KOPT-K1 (cell line): ENCODE measurements around the gene BANK1.

Source experiments
- H3K27ac ChIP-seq: fragments of 200-600 bp; sonication (generic); 2 replicates; pipeline ENCODE4 v1.5.1; 2016; ENCODE audit warnings: antibody characterized with exemption, mild to moderate bottlenecking, low read depth, low read length; ENCODE audit not compliant: poor library complexity, severe bottlenecking
- H3K36me3 ChIP-seq: fragments of 200-600 bp; sonication (generic); 2 replicates; pipeline ENCODE4 v1.5.1; 2017; ENCODE audit warnings: antibody characterized with exemption, mild to moderate bottlenecking, low read length, moderate library complexity; ENCODE audit not compliant: insufficient read depth
- H3K9me3 ChIP-seq: fragments of 200-600 bp; sonication (generic); 2 replicates; pipeline ENCODE4 v1.5.1; 2017; ENCODE audit warnings: antibody characterized with exemption, low read length, mild to moderate bottlenecking; ENCODE audit not compliant: insufficient read depth, poor library complexity, severe bottlenecking

BANK1 gene

GRCh38 chr4:101850698-101851097, 60.2 kb downstream of the BANK1 start:
- H3K36me3 ChIP-seq, result no peaks in the 10 kb centered on the region
- H3K9me3 ChIP-seq, result no peaks in the 10 kb centered on the region
- no peak overlapping the region for H3K27ac ChIP-seq

GRCh38 chr4:101851672-101852071, 61.1 kb downstream of the BANK1 start:
- Histone ChIP-seq H3K9me3 (no peaks in the 10 kb centered on the region), H3K36me3 (no peaks in the 10 kb centered on the region), H3K27ac (no peak overlapping the region)

- Histone ChIP-seq H3K9me3 (no peaks in the 10 kb centered on the region), H3K36me3 (no peaks in the 10 kb centered on the region), H3K27ac (no peak overlapping the region)
Measured at GRCh38 chr4:101853028-101853427, 62.5 kb downstream of the BANK1 start.

- Histone ChIP-seq H3K27ac (no peak overlapping the region), H3K36me3 (no peaks in the 10 kb centered on the region), H3K9me3 (no peaks in the 10 kb centered on the region)
Measured at GRCh38 chr4:101853691-101854090, 63.2 kb downstream of the BANK1 start.

GRCh38 chr4:101855239-101855638, 64.7 kb downstream of the BANK1 start:
- no peaks in the 10 kb centered on the region for H3K36me3 ChIP-seq
- H3K9me3 ChIP-seq, result no peaks in the 10 kb centered on the region
- no peak overlapping the region for H3K27ac ChIP-seq

GRCh38 chr4:101856149-101856548, 65.6 kb downstream of the BANK1 start:
- no peaks in the 10 kb centered on the region for H3K36me3 ChIP-seq
- no peaks in the 10 kb centered on the region for H3K9me3 ChIP-seq

GRCh38 chr4:101857176-101857575, 66.6 kb downstream of the BANK1 start:
- Histone ChIP-seq H3K27ac (no peak overlapping the region), H3K36me3 (no peaks in the 10 kb centered on the region), H3K9me3 (no peaks in the 10 kb centered on the region)

More at GRCh38 chr4:101856149-101856548, 65.6 kb downstream of the BANK1 start:
- H3K27ac ChIP-seq, result no peak overlapping the region

GRCh38 chr4:101858641-101859040, 68.1 kb downstream of the BANK1 start:
- H3K27ac ChIP-seq, result no peak overlapping the region
- no peaks in the 10 kb centered on the region for H3K36me3 ChIP-seq
- no peaks in the 10 kb centered on the region for H3K9me3 ChIP-seq

- Histone ChIP-seq H3K27ac (no peak overlapping the region), H3K9me3 (no peaks in the 10 kb centered on the region), H3K36me3 (no peaks in the 10 kb centered on the region)
Measured at GRCh38 chr4:101862595-101862994, 72.1 kb downstream of the BANK1 start.

GRCh38 chr4:101864660-101865059, 74.1 kb downstream of the BANK1 start:
- Histone ChIP-seq H3K36me3 (no peaks in the 10 kb centered on the region), H3K27ac (no peak overlapping the region), H3K9me3 (no peaks in the 10 kb centered on the region)

GRCh38 chr4:101865501-101866062, 75.1 kb downstream of the BANK1 start:
- no peaks in the 10 kb centered on the region for H3K36me3 ChIP-seq
- no peak overlapping the region for H3K27ac ChIP-seq
- H3K9me3 ChIP-seq, result no peaks in the 10 kb centered on the region

GRCh38 chr4:101870874-101871273, 80.3 kb downstream of the BANK1 start:
- Histone ChIP-seq H3K9me3 (no peaks in the 10 kb centered on the region), H3K27ac (no peak overlapping the region), H3K36me3 (no peaks in the 10 kb centered on the region)

- H3K27ac ChIP-seq, result no peak overlapping the region
- H3K36me3 ChIP-seq, result no peaks in the 10 kb centered on the region
- H3K9me3 ChIP-seq, result no peaks in the 10 kb centered on the region
Measured at GRCh38 chr4:101871962-101872676, 81.6 kb downstream of the BANK1 start.

GRCh38 chr4:101885574-101885973, 95.0 kb downstream of the BANK1 start:
- no peak overlapping the region for H3K27ac ChIP-seq
- no peaks in the 10 kb centered on the region for H3K9me3 ChIP-seq
- H3K36me3 ChIP-seq, result no peaks in the 10 kb centered on the region

- no peak overlapping the region for H3K27ac ChIP-seq
- H3K36me3 ChIP-seq, result no peaks in the 10 kb centered on the region
Measured at GRCh38 chr4:101886826-101887225, 96.3 kb downstream of the BANK1 start.

GRCh38 chr4:101888472-101888871, 97.9 kb downstream of the BANK1 start:
- H3K36me3 ChIP-seq, result no peaks in the 10 kb centered on the region
- H3K9me3 ChIP-seq, result no peaks in the 10 kb centered on the region
- no peak overlapping the region for H3K27ac ChIP-seq

More at GRCh38 chr4:101886826-101887225, 96.3 kb downstream of the BANK1 start:
- no peaks in the 10 kb centered on the region for H3K9me3 ChIP-seq
